ENCODE data around the gene ITPRID1. TPM values are rescaled to one million over a fixed set of nuclear protein-coding genes. Genes with fewer than 3 reads are reported as not detected.

The ITPRID1 gene
- polyA plus RNA-seq, 1 donor (not counting 4 experiments of a cell fraction or from before 2014, with no cell fraction given), result not detected

GRCh38 chr7:31487476-31487875 is 26.4 kb upstream of the ITPRID1 start:
- no peaks in the 10 kb centered on the region for H3K79me2 ChIP-seq (ENCODE audit: control insufficient read depth, insufficient read depth, low read length)
- no peak overlapping the region for H3K27ac ChIP-seq (ENCODE audit: control insufficient read depth, insufficient read depth, low read length)
- H3K4me1 ChIP-seq (ENCODE audit: control insufficient read depth, extremely low read depth, insufficient read depth, low read length), result peaks cover 11% of the 10 kb centered on the region
- no peak for FAIRE-seq
- H3K9ac ChIP-seq (ENCODE audit: control insufficient read depth, extremely low read depth, insufficient read depth, low read length), result no peak overlapping the region
- H2AFZ ChIP-seq (ENCODE audit: control insufficient read depth, low read length), result no peak overlapping the region
- no peaks in the 10 kb centered on the region for H3K27me3 ChIP-seq (ENCODE audit: control insufficient read depth, extremely low read depth, insufficient read depth, low read length)
- no peak for DNase-seq (ENCODE audit: low read depth, low spot score)
- dilution Hi-C loops (cut with MboI; ENCODE audit: extremely low pct_ligation_motif_present, low sequenced_read_pairs), result no loop called here
- H3K4me3 ChIP-seq (ENCODE audit: control insufficient read depth in 2 of 3, extremely low read depth in 1 of 3, insufficient read depth in 2 of 3, low read depth in 1 of 3, low read length in 3 of 3), result no peak overlapping the region
- no peaks in the 10 kb centered on the region for H3K9me3 ChIP-seq (ENCODE audit: control insufficient read depth, low read depth, low read length)
- no peaks in the 10 kb centered on the region for H3K9me1 ChIP-seq (ENCODE audit: control insufficient read depth, extremely low read depth, insufficient read depth, low read length)
- peak overlapping the region; percentile 11 for H3K4me2 ChIP-seq (ENCODE audit: control insufficient read depth, extremely low read depth, insufficient read depth, low read depth, low read length)
- TF ChIP-seq, protein P1, sequence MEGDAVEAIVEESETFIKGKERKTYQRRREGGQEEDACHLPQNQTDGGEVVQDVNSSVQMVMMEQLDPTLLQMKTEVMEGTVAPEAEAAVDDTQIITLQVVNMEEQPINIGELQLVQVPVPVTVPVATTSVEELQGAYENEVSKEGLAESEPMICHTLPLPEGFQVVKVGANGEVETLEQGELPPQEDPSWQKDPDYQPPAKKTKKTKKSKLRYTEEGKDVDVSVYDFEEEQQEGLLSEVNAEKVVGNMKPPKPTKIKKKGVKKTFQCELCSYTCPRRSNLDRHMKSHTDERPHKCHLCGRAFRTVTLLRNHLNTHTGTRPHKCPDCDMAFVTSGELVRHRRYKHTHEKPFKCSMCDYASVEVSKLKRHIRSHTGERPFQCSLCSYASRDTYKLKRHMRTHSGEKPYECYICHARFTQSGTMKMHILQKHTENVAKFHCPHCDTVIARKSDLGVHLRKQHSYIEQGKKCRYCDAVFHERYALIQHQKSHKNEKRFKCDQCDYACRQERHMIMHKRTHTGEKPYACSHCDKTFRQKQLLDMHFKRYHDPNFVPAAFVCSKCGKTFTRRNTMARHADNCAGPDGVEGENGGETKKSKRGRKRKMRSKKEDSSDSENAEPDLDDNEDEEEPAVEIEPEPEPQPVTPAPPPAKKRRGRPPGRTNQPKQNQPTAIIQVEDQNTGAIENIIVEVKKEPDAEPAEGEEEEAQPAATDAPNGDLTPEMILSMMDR (optimal IDR thresholded peaks at IDR 0.05 in 1 of 3, IDR thresholded peaks at IDR 0.05 in 1 of 3, conservative IDR thresholded peaks at IDR 0.05 in 1 of 3; ENCODE audit: extremely low read depth in 1 of 3, insufficient read depth in 2 of 3, low read length in 3 of 3), result no peak
- TF ChIP-seq EZH2 (IDR thresholded peaks at IDR 0.05; ENCODE audit: low read length), result no peak
- no peaks in the 10 kb centered on the region for H4K20me1 ChIP-seq (ENCODE audit: control insufficient read depth, extremely low read depth, insufficient read depth, low read length)
- H3K36me3 ChIP-seq (ENCODE audit: control insufficient read depth in 2 of 2, extremely low read depth in 1 of 2, insufficient read depth in 2 of 2, low read length in 2 of 2), result no peaks in the 10 kb centered on the region

GRCh38 chr7:31488562-31489203 is 25.2 kb upstream of the ITPRID1 start:
- Histone ChIP-seq H2AFZ (ENCODE audit: control insufficient read depth, low read length) (no peak overlapping the region), H3K4me3 (ENCODE audit: control insufficient read depth in 2 of 3, extremely low read depth in 1 of 3, insufficient read depth in 2 of 3, low read depth in 1 of 3, low read length in 3 of 3) (no peak overlapping the region), H4K20me1 (ENCODE audit: control insufficient read depth, extremely low read depth, insufficient read depth, low read length) (no peaks in the 10 kb centered on the region), H3K36me3 (ENCODE audit: control insufficient read depth in 2 of 2, extremely low read depth in 1 of 2, insufficient read depth in 2 of 2, low read length in 2 of 2) (no peaks in the 10 kb centered on the region), H3K9ac (ENCODE audit: control insufficient read depth, extremely low read depth, insufficient read depth, low read length) (no peak overlapping the region), H3K9me1 (ENCODE audit: control insufficient read depth, extremely low read depth, insufficient read depth, low read length) (no peaks in the 10 kb centered on the region), H3K79me2 (ENCODE audit: control insufficient read depth, insufficient read depth, low read length) (no peaks in the 10 kb centered on the region), H3K27me3 (ENCODE audit: control insufficient read depth, extremely low read depth, insufficient read depth, low read length) (no peaks in the 10 kb centered on the region), H3K9me3 (ENCODE audit: control insufficient read depth, low read depth, low read length) (no peaks in the 10 kb centered on the region), H3K27ac (ENCODE audit: control insufficient read depth, insufficient read depth, low read length) (no peak overlapping the region), H3K4me2 (ENCODE audit: control insufficient read depth, extremely low read depth, insufficient read depth, low read depth, low read length) (no peak overlapping the region), H3K4me1 (ENCODE audit: control insufficient read depth, extremely low read depth, insufficient read depth, low read length) (peaks cover 21% of the 10 kb centered on the region)
- peak; percentile 70 for FAIRE-seq
- TF ChIP-seq EZH2 (IDR thresholded peaks at IDR 0.05; ENCODE audit: low read length), result no peak
- TF ChIP-seq, protein P1 (optimal IDR thresholded peaks at IDR 0.05 in 1 of 3, IDR thresholded peaks at IDR 0.05 in 1 of 3, conservative IDR thresholded peaks at IDR 0.05 in 1 of 3; ENCODE audit: extremely low read depth in 1 of 3, insufficient read depth in 2 of 3, low read length in 3 of 3), result peak; percentile 82 to 86 (median 85)
- dilution Hi-C loops (cut with MboI; ENCODE audit: extremely low pct_ligation_motif_present, low sequenced_read_pairs), result no loop called here
- no peak for DNase-seq (ENCODE audit: low read depth, low spot score)

All from keratinocyte (primary cell).